ENCODE measurements around the gene ADAM15. TPM values are rescaled to one million over a fixed set of nuclear protein-coding genes. Genes with fewer than 3 reads are reported as not detected.

Gene ADAM15
- total and polyA plus RNA-seq, 4 donors = 49.5 to 233 (median 160) TPM

- peak; percentile 95 for TF ChIP-seq CTCF (IDR thresholded peaks at IDR 0.05; ENCODE audit: control extremely low read depth, extremely low read depth)
- ATAC-seq (ENCODE audit: insufficient read depth, low FRiP score) (peak; percentile 46), DNase-seq (peak; percentile 76 to 87 (median 79))
- Histone ChIP-seq H3K9ac (ENCODE audit: insufficient read depth in 1 of 2, low read length in 2 of 2) (no peak overlapping the region), H3K27ac (ENCODE audit: low read depth in 1 of 2, low read length in 1 of 2) (no peak overlapping the region), H3K4me3 (no peak overlapping the region), H3K9me3 (ENCODE audit: control insufficient read depth in 4 of 4, insufficient read depth in 3 of 4, low read length in 3 of 4) (no peaks in the 10 kb centered on the region), H3K36me3 (ENCODE audit: control insufficient read depth in 4 of 4, insufficient read depth in 4 of 4, low read length in 4 of 4) (no peaks in the 10 kb centered on the region), H3K27me3 (ENCODE audit: control insufficient read depth in 3 of 3, insufficient read depth in 3 of 3, low read length in 2 of 3) (peaks cover 0 to 3% (median 0%) of the 10 kb centered on the region in 3 donors), H3K4me1 (ENCODE audit: control insufficient read depth in 5 of 5, insufficient read depth in 5 of 5, low read length in 5 of 5) (peaks cover 3 to 26% (median 11%) of the 10 kb centered on the region in 5 donors)
- WGBS, 2 donors = 25 to 30% methylated on average over 27 to 29 of the region's 29 CpGs
These were observed 40.2 kb downstream of the ADAM15 start for GRCh38 chr1:155091071-155092051.

- no peak overlapping the region for H3K9ac ChIP-seq (ENCODE audit: insufficient read depth in 1 of 2, low read length in 2 of 2)
- no peak overlapping the region for H3K27ac ChIP-seq (ENCODE audit: low read depth in 1 of 2, low read length in 1 of 2)
- DNase-seq = no peak
- peaks cover 0 to 3% (median 0%) of the 10 kb centered on the region in 3 donors for H3K27me3 ChIP-seq (ENCODE audit: control insufficient read depth in 3 of 3, insufficient read depth in 3 of 3, low read length in 2 of 3)
- TF ChIP-seq CTCF (IDR thresholded peaks at IDR 0.05; ENCODE audit: control extremely low read depth, extremely low read depth) = no peak
- ATAC-seq (ENCODE audit: insufficient read depth, low FRiP score) = no peak
- H3K4me1 ChIP-seq (ENCODE audit: control insufficient read depth in 5 of 5, insufficient read depth in 5 of 5, low read length in 5 of 5) = peaks cover 3 to 25% (median 11%) of the 10 kb centered on the region in 5 donors
- no peaks in the 10 kb centered on the region for H3K9me3 ChIP-seq (ENCODE audit: control insufficient read depth in 4 of 4, insufficient read depth in 3 of 4, low read length in 3 of 4)
- no peak overlapping the region for H3K4me3 ChIP-seq
- no peaks in the 10 kb centered on the region for H3K36me3 ChIP-seq (ENCODE audit: control insufficient read depth in 4 of 4, insufficient read depth in 4 of 4, low read length in 4 of 4)
- 85 to 87% methylated on average over 6 of the region's 6 CpGs for WGBS, 2 donors
These were observed 41.0 kb downstream of the ADAM15 start for GRCh38 chr1:155092131-155092530.

GRCh38 chr1:155092641-155093040, 41.5 kb downstream of the ADAM15 start:
- Histone ChIP-seq H3K9me3 (ENCODE audit: control insufficient read depth in 4 of 4, insufficient read depth in 3 of 4, low read length in 3 of 4) (no peaks in the 10 kb centered on the region), H3K4me3 (no peak overlapping the region), H3K36me3 (ENCODE audit: control insufficient read depth in 4 of 4, insufficient read depth in 4 of 4, low read length in 4 of 4) (no peaks in the 10 kb centered on the region), H3K27me3 (ENCODE audit: control insufficient read depth in 3 of 3, insufficient read depth in 3 of 3, low read length in 2 of 3) (peaks cover 0 to 3% (median 0%) of the 10 kb centered on the region in 3 donors), H3K4me1 (ENCODE audit: control insufficient read depth in 5 of 5, insufficient read depth in 5 of 5, low read length in 5 of 5) (peaks cover 3 to 25% (median 11%) of the 10 kb centered on the region in 5 donors), H3K27ac (ENCODE audit: low read depth in 1 of 2, low read length in 1 of 2) (no peak overlapping the region), H3K9ac (ENCODE audit: insufficient read depth in 1 of 2, low read length in 2 of 2) (no peak overlapping the region)
- no peak for ATAC-seq (ENCODE audit: insufficient read depth, low FRiP score)
- no peak for DNase-seq
- no peak for TF ChIP-seq CTCF (IDR thresholded peaks at IDR 0.05; ENCODE audit: control extremely low read depth, extremely low read depth)
- WGBS, 2 donors = 90 to 91% methylated on average over 12 of the region's 12 CpGs

Data from lung (tissue), 12 donors.